ENCODE data around the gene CYTH3.

CYTH3 gene

DNA sequence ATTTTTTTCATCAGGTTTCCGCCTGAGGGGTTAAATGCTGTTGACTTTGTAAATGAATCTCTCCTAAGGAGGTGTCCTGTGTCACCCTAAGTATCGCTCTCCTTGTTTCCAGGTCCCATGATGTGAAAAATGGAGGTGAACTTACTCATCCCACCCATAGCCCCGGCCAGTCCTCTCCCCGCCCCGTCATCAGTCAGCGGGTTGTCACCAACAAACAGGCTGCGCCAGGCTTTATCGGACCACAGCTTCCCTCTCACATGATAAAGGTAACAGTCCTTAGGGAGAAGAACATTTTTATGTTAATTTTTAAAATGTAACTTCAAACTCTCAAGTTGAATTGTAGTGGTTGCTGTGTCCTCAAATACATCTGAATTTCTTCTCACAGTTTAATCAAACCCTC, 124.8 kb downstream of the CYTH3 start:
- H3K4me3 ChIP-seq (ENCODE audit: control insufficient read depth, low read depth, low read length): no peak overlapping the region
- TF ChIP-seq, protein P1, sequence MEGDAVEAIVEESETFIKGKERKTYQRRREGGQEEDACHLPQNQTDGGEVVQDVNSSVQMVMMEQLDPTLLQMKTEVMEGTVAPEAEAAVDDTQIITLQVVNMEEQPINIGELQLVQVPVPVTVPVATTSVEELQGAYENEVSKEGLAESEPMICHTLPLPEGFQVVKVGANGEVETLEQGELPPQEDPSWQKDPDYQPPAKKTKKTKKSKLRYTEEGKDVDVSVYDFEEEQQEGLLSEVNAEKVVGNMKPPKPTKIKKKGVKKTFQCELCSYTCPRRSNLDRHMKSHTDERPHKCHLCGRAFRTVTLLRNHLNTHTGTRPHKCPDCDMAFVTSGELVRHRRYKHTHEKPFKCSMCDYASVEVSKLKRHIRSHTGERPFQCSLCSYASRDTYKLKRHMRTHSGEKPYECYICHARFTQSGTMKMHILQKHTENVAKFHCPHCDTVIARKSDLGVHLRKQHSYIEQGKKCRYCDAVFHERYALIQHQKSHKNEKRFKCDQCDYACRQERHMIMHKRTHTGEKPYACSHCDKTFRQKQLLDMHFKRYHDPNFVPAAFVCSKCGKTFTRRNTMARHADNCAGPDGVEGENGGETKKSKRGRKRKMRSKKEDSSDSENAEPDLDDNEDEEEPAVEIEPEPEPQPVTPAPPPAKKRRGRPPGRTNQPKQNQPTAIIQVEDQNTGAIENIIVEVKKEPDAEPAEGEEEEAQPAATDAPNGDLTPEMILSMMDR (IDR thresholded peaks at IDR 0.05; ENCODE audit: control insufficient read depth, insufficient read depth, low read depth, low read length, missing control alignments): no peak
- DNase-seq (ENCODE audit: low read depth): no peak

DNA sequence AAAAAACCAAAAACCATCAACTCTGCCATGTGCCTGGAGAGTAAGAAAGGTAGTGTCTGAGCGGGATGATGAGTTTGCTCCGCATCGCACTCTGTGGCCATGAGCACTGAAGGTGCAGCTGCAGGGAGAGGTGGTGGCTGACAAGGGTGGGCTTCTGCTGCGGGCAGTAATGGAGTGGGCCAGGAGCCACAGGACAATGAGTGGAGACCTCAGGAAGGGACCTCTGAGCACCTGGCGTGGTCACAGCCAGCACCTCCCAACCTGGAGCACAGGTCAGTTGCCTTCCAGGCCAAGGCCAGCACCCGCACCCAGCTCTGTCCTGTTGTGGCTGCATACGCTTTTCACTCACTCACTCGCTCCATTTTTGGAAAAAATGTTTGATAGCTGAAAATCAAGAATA, 125.8 kb downstream of the CYTH3 start:
- no peak for DNase-seq (ENCODE audit: low read depth)
- H3K4me3 ChIP-seq (ENCODE audit: control insufficient read depth, low read depth, low read length): no peak overlapping the region
- TF ChIP-seq, protein P1 (IDR thresholded peaks at IDR 0.05; ENCODE audit: control insufficient read depth, insufficient read depth, low read depth, low read length, missing control alignments): no peak

DNA sequence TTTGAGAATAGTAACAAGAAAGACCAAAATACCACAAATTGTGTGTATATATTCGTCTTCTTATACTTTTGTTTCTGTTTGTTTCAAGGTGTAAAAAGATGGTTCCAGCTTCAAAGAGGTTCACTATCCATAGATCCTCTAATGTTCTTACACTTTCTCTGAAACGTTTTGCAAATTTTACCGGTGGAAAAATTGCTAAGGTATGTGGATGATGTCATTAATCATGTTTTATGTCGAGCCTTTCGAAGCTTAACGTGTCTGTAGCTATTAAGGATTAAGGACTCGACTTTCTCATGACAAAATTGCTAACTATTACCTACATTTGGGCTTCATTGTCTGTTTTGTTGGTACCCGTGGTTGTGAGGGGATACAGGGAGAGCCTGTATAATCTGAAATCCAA, 128.4 kb downstream of the CYTH3 start:
- H3K4me3 ChIP-seq (ENCODE audit: control insufficient read depth, low read depth, low read length): no peak overlapping the region
- TF ChIP-seq, protein P1 (IDR thresholded peaks at IDR 0.05; ENCODE audit: control insufficient read depth, insufficient read depth, low read depth, low read length, missing control alignments): no peak
- no peak for DNase-seq (ENCODE audit: low read depth)

DNA sequence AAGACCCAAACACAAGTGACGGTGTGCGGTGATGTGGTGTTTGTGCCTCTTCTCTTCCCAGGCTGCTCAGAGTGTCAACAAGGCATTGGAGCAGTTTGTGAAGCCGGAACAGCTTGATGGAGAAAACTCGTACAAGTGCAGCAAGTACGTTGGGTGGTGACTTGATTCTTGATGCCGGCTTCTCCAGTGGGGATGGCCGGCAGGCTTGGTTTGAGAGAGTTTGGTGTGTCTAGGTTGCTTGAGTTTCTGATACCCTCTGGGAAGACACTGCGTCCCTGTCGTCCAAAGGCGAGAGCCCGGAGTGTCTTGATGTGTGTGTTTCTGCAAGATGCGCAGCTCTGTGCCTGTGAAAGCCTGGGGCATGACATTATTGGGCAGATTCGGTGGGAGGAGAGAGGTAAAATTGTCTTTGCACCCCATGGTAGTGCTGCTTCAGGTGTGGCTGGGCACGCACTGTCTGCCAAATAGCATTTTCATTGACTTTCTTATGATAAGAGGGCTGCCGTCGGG, 129.5 kb downstream of the CYTH3 start:
- no peak for DNase-seq (ENCODE audit: low read depth)
- TF ChIP-seq, protein P1 (IDR thresholded peaks at IDR 0.05; ENCODE audit: control insufficient read depth, insufficient read depth, low read depth, low read length, missing control alignments): no peak

GRCh38 chr7:6139189-6139996, 133.0 kb downstream of the CYTH3 start:
- DNase-seq (ENCODE audit: low read depth): no peak
- no peak overlapping the region for H3K4me3 ChIP-seq (ENCODE audit: control insufficient read depth, low read depth, low read length)
- TF ChIP-seq, protein P1 (IDR thresholded peaks at IDR 0.05; ENCODE audit: control insufficient read depth, insufficient read depth, low read depth, low read length, missing control alignments): no peak

More for the DNA sequence above, 129.5 kb downstream of the CYTH3 start:
- H3K4me3 ChIP-seq (ENCODE audit: control insufficient read depth, low read depth, low read length): no peak overlapping the region

DNA sequence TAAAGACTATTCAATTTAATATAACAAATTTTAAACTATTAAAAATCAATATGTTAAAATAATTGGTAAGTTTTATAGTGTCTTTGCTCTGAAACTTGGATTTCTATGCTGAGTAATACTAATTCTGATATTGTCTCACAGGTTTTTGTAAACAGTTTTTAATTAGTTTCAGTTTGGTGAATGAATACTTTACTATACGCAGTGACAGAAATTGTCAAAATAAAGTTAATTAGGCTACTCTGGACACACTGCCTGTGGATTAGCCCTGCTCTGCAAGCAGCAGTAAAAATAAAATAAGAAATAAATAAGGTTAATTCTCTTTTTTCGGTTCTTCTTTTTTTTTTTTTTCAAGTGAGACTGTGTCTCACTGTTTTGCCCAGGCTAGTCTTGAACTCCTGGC, 135.9 kb downstream of the CYTH3 start:
- no peak overlapping the region for H3K4me3 ChIP-seq (ENCODE audit: control insufficient read depth, low read depth, low read length)
- TF ChIP-seq, protein P1 (IDR thresholded peaks at IDR 0.05; ENCODE audit: control insufficient read depth, insufficient read depth, low read depth, low read length, missing control alignments): no peak
- DNase-seq (ENCODE audit: low read depth): no peak
